H9 (cell line): Measurements from ENCODE around the gene RHOXF2B. TPM values are rescaled to one million over a fixed set of nuclear protein-coding genes. Genes with fewer than 3 reads are reported as not detected.

Source experiments
- DNase-seq: peaks from one replicate; pipeline ENCODE4 v3.0.0-alpha.2; 2017
- H2AFZ ChIP-seq: one replicate; pipeline ENCODE4 v1.6.1; 2013; ENCODE audit warnings: mild to moderate bottlenecking, low read length, control low read depth, moderate library complexity
- H2AK5ac ChIP-seq: 2 replicates; pipeline ENCODE4 v1.6.1; 2013; ENCODE audit warnings: low read length, control low read depth, mixed read lengths; ENCODE audit not compliant: insufficient read length
- H2BK120ac ChIP-seq: one replicate; pipeline ENCODE4 v1.6.1; 2013; ENCODE audit warnings: low read depth, mild to moderate bottlenecking, low read length, control low read depth, inconsistent platforms; ENCODE audit not compliant: poor library complexity, severe bottlenecking
- H2BK12ac ChIP-seq: 2 replicates; pipeline ENCODE4 v1.6.1; 2013; ENCODE audit warnings: low read length, control low read depth, mixed read lengths, low read depth; ENCODE audit not compliant: insufficient read length
- H2BK15ac ChIP-seq: 2 replicates; pipeline ENCODE4 v1.6.1; 2013; ENCODE audit warnings: low read depth, low read length, control low read depth
- H2BK20ac ChIP-seq: one replicate; pipeline ENCODE4 v1.6.1; 2013; ENCODE audit warnings: low read depth, mild to moderate bottlenecking, low read length, control low read depth, inconsistent platforms; ENCODE audit not compliant: poor library complexity, severe bottlenecking
- H2BK5ac ChIP-seq: 2 replicates; pipeline ENCODE4 v1.6.1; 2013; ENCODE audit warnings: low read length, control low read depth, mixed read lengths; ENCODE audit not compliant: insufficient read length
- H3K14ac ChIP-seq: 2 replicates; pipeline ENCODE4 v1.6.1; 2013; ENCODE audit warnings: low read length, control low read depth; ENCODE audit not compliant: insufficient read depth
- H3K18ac ChIP-seq: 2 replicates; pipeline ENCODE4 v1.6.1; 2013; ENCODE audit warnings: low read depth, mild to moderate bottlenecking, mixed read lengths, low read length, control low read depth; ENCODE audit not compliant: insufficient read length
- H3K23ac ChIP-seq: 2 replicates; pipeline ENCODE4 v1.6.1; 2013; ENCODE audit warnings: low read length, control low read depth, mixed read lengths, low read depth; ENCODE audit not compliant: insufficient read length
- H3K23me2 ChIP-seq: 2 replicates; pipeline ENCODE4 v1.6.1; 2013; ENCODE audit warnings: low read depth, mild to moderate bottlenecking, mixed read lengths, low read length, control low read depth; ENCODE audit not compliant: insufficient read length, poor library complexity, severe bottlenecking
- H3K27ac ChIP-seq: 2 replicates; pipeline ENCODE4 v1.5.1; 2013; ENCODE audit warnings: low read length, control low read depth, mixed read lengths, low read depth; ENCODE audit not compliant: insufficient read length
- H3K27me3 ChIP-seq: 2 replicates; pipeline ENCODE4 v1.6.1; 2013; ENCODE audit warnings: low read length, control low read depth, inconsistent platforms; ENCODE audit not compliant: insufficient read depth
- H3K4ac ChIP-seq: 2 replicates; pipeline ENCODE4 v1.6.1; 2013; ENCODE audit warnings: low read depth, mild to moderate bottlenecking, control low read depth, inconsistent platforms, low read length, moderate library complexity
- H3K4me1 ChIP-seq: 2 replicates; pipeline ENCODE4 v1.6.1; 2013; ENCODE audit warnings: low read length, control low read depth, inconsistent platforms; ENCODE audit not compliant: insufficient read depth
- H3K4me2 ChIP-seq: 2 replicates; pipeline ENCODE4 v1.6.1; 2013; ENCODE audit warnings: low read length, control low read depth, mixed read lengths; ENCODE audit not compliant: insufficient read length, insufficient read depth
- H3K56ac ChIP-seq: 2 replicates; pipeline ENCODE4 v1.6.1; 2013; ENCODE audit warnings: low read depth, mild to moderate bottlenecking, mixed read lengths, low read length, control low read depth; ENCODE audit not compliant: insufficient read length
- H3K79me1 ChIP-seq: 2 replicates; pipeline ENCODE4 v1.6.1; 2013; ENCODE audit warnings: low read depth, mild to moderate bottlenecking, moderate library complexity, low read length, control low read depth, inconsistent platforms; ENCODE audit not compliant: insufficient read depth, poor library complexity, severe bottlenecking
- H3K79me2 ChIP-seq: 2 replicates; pipeline ENCODE4 v1.6.1; 2013; ENCODE audit warnings: low read length, control low read depth, inconsistent platforms; ENCODE audit not compliant: insufficient read depth
- H3K9ac ChIP-seq: 2 replicates; pipeline ENCODE4 v1.6.1; 2013; ENCODE audit warnings: low read length, control low read depth, mixed read lengths; ENCODE audit not compliant: insufficient read length; ENCODE audit errors: extremely low read depth
- H3K9me3 ChIP-seq: one replicate; pipeline ENCODE4 v1.6.1; 2013; ENCODE audit warnings: low read depth, low read length, inconsistent platforms; ENCODE audit not compliant: control insufficient read depth
- H3T11ph ChIP-seq: one replicate; pipeline ENCODE4 v1.6.1; 2013; ENCODE audit warnings: mild to moderate bottlenecking, low read length, control low read depth, inconsistent platforms
- H4K20me1 ChIP-seq: one replicate; pipeline ENCODE4 v1.6.1; 2013; ENCODE audit not compliant: control insufficient read depth, insufficient read length, insufficient read depth
- H4K5ac ChIP-seq: 2 replicates; pipeline ENCODE4 v1.6.1; 2013; ENCODE audit warnings: low read depth, mild to moderate bottlenecking, mixed read lengths, low read length, control low read depth; ENCODE audit not compliant: insufficient read length
- H4K8ac ChIP-seq: replicated peaks from 2 replicates; pipeline ENCODE4 v1.6.1; 2013; ENCODE audit warnings: low read length, control low read depth, mixed read lengths, low read depth; ENCODE audit not compliant: insufficient read length
- H4K91ac ChIP-seq: 2 replicates; pipeline ENCODE4 v1.6.1; 2013; ENCODE audit warnings: low read depth, mild to moderate bottlenecking, moderate library complexity, mixed read lengths, low read length, control low read depth; ENCODE audit not compliant: insufficient read length
- H3K27ac Mint-ChIP-seq, 3 experiments: 2 replicates in 2 of 3; 3 replicates in 1 of 3; pipeline ENCODE4 v1.8.0; 2020 to 2021; ENCODE audit warnings: mixed read lengths in 3 of 3, mild to moderate bottlenecking in 1 of 3, moderate library complexity in 1 of 3
- H3K27me3 Mint-ChIP-seq: 2 replicates; pipeline ENCODE4 v1.8.0; 2021; ENCODE audit warnings: low read depth, mild to moderate bottlenecking, moderate library complexity, mixed read lengths
- H3K36me3 Mint-ChIP-seq, 3 experiments: 2 replicates in 2 of 3; 3 replicates in 1 of 3; pipeline ENCODE4 v1.8.0; 2020 to 2021; ENCODE audit warnings: low read depth in 3 of 3, mixed read lengths in 3 of 3; ENCODE audit not compliant: insufficient read depth in 1 of 3
- H3K4me1 Mint-ChIP-seq, 2 experiments: 2 replicates each; pipeline ENCODE4 v1.8.0; 2020; ENCODE audit warnings: mixed read lengths in 2 of 2
- H3K4me3 Mint-ChIP-seq, 2 experiments: 2 replicates in 1 of 2; 3 replicates in 1 of 2; pipeline ENCODE4 v1.8.0; 2020 to 2021; ENCODE audit warnings: mild to moderate bottlenecking in 2 of 2, mixed read lengths in 2 of 2, moderate library complexity in 1 of 2
- H3K9me3 Mint-ChIP-seq, 2 experiments: 2 replicates in 1 of 2; 3 replicates in 1 of 2; pipeline ENCODE4 v1.8.0; 2020; ENCODE audit warnings: mild to moderate bottlenecking in 2 of 2, mixed read lengths in 2 of 2, moderate library complexity in 1 of 2
- CTCF ChIP-seq: fragments of 200-600 bp; sonication (generic); conservative IDR thresholded peaks from 3 replicates; pipeline ENCODE4 v1.8.0; 2021; ENCODE audit warnings: antibody characterized with exemption, mild to moderate bottlenecking
- WGBS: extraction: QIAGEN DNeasy Blood & Tissue Kit; methylation state at CpG from one replicate; pipeline ENCODE4 v1.1.7; 2013; ENCODE audit warnings: missing lambda C conversion rate, low lambda C conversion rate, mixed read lengths; ENCODE audit not compliant: insufficient read length; ENCODE audit errors: extremely low coverage; 5-methylcytosine and 5-hydroxymethylcytosine counted together
- total RNA-seq: library from RNA; stranded (reverse); gene quantifications from 2 replicates; pipeline ENCODE4 v1.2.1, GENCODE V29; 2021

RHOXF2B gene
- total RNA-seq, 1 experiment from 2014 or later = not detected

DNA sequence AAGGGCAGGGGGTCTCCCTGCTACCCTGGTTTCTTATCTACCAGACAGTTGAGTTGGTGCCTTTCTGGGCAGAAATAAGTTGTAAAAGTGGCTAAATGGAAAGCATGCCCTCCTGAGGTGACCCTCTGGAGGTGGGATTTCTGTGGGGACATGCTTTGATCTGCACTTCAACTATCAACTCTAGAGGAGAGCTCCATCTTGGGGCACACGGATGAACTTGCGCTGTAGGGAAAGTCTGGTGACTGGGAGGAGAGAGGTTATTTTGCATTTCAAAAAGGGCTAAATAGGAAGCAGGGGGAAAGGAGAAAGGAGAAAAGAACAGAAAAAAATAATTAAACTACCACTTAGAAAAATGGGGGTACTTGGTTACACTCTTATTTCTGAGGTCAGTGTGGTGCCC is 12.7 kb upstream of the RHOXF2B start:
- Mint-ChIP-seq H3K36me3 (peaks cover 0 to 7% (median 0%) of the 10 kb centered on the region in 3 experiments; a peak in 1 of 7 replicates), H3K27me3 (no peaks in the 10 kb centered on the region; the same call in 1 of the 2 replicates), H3K4me1 (peaks cover 13 to 15% of the 10 kb centered on the region in 2 experiments), H3K27ac (no peak overlapping the region; a peak in 1 of 7 replicates), H3K9me3 (peaks cover 57 to 60% of the 10 kb centered on the region in 2 experiments), H3K4me3 (no peak overlapping the region)
- H2BK12ac ChIP-seq = no peak overlapping the region
- no peak overlapping the region for H2AFZ ChIP-seq
- H2AK5ac ChIP-seq = no peak overlapping the region
- H3K9ac ChIP-seq = no peak overlapping the region
- TF ChIP-seq CTCF = peak; percentile 48
- H3K23me2 ChIP-seq = no peaks in the 10 kb centered on the region
- H3K56ac ChIP-seq = no peak overlapping the region
- H3K79me2 ChIP-seq = no peaks in the 10 kb centered on the region
- no peak overlapping the region for H2BK5ac ChIP-seq
- no peaks in the 10 kb centered on the region; the same call in 1 of the 2 replicates for H3K4me1 ChIP-seq
- DNase-seq = peak; percentile 39
- no peak overlapping the region for H2BK20ac ChIP-seq
- H3K4ac ChIP-seq = no peak overlapping the region
- no peaks in the 10 kb centered on the region for H4K20me1 ChIP-seq
- H3K14ac ChIP-seq = no peak overlapping the region
- no peak overlapping the region for H2BK15ac ChIP-seq
- H4K91ac ChIP-seq = no peak overlapping the region
- H3K27ac ChIP-seq = no peak overlapping the region
- H3K9me3 ChIP-seq = peaks cover 35% of the 10 kb centered on the region
- WGBS = no CpG with 5 or more reads among the region's 2 CpGs
- H3K27me3 ChIP-seq = no peaks in the 10 kb centered on the region
- no peak overlapping the region for H3T11ph ChIP-seq
- H3K23ac ChIP-seq = no peak overlapping the region
- H3K4me2 ChIP-seq = no peak overlapping the region
- no peak overlapping the region for H2BK120ac ChIP-seq
- H4K8ac ChIP-seq = no peak overlapping the region
- H4K5ac ChIP-seq = no peak overlapping the region
- no peaks in the 10 kb centered on the region for H3K79me1 ChIP-seq
- H3K18ac ChIP-seq = no peak overlapping the region
